Measurements from ENCODE around the gene KDSR.

GRCh38 chr18:63399300-63399699, 32.3 kb upstream of the KDSR start:
- no peak for TF ChIP-seq CTCF (IDR thresholded peaks at IDR 0.05)
- TF ChIP-seq POLR2AphosphoS5 (IDR thresholded peaks at IDR 0.05; ENCODE audit: low read depth, low read length), result no peak
